C4-2B (cell line): Measurements from ENCODE around the gene SP140L.

ENCODE experiments used
- CTCF ChIP-seq: fragments of 450-650 bp; conservative IDR thresholded peaks from 2 replicates; pipeline ENCODE4 v1.5.1; 2017; ENCODE audit warnings: mild to moderate bottlenecking
- ZFX ChIP-seq: fragments of 450-650 bp; IDR thresholded peaks from 2 replicates; pipeline ENCODE4 v1.6.1; 2017

- TF ChIP-seq CTCF (no peak), ZFX (no peak)
Observed at GRCh38 chr2:230317366-230317765, 9.6 kb upstream of the SP140L start.
